ENCODE data around the gene RXRB.

- TF ChIP-seq YY1 (IDR thresholded peaks at IDR 0.05; ENCODE audit: insufficient read depth, insufficient read length) (no peak), ZNF274 (IDR thresholded peaks at IDR 0.05; ENCODE audit: low read depth, low read length) (no peak), SUZ12 (IDR thresholded peaks at IDR 0.05; ENCODE audit: extremely low read depth, insufficient read depth, insufficient read length) (no peak)
Observed at GRCh38 chr6:33164176-33164575, 36.3 kb downstream of the RXRB start.

Measured in NT2/D1 (cell line).